Esophagus muscularis mucosa (tissue), 4 donors: ENCODE data around the gene ETFDH. TPM values are rescaled to one million over a fixed set of nuclear protein-coding genes. Genes with fewer than 3 reads are reported as not detected.

ENCODE experiments used
- DNase-seq: peaks from one replicate; pipeline ENCODE4 v3.0.0-alpha.2; 2017; ENCODE audit errors: extremely low spot score
- H3K27ac ChIP-seq, 4 donors: fragments of 200-600 bp; sonication (generic); replicated peaks in 1 of 4; 1 replicate in 3 of 4; 2 replicates in 1 of 4; pipeline ENCODE4 v1.5.1; 2016 to 2019; ENCODE audit warnings: mild to moderate bottlenecking in 1 of 4
- H3K27me3 ChIP-seq, 4 donors: fragments of 200-600 bp; sonication (generic); one replicate each; pipeline versions ENCODE4 v1.5.1 to v1.6.0; 2016 to 2019
- H3K36me3 ChIP-seq, 4 donors: fragments of 200-600 bp; sonication (generic); one replicate each; pipeline ENCODE4 v1.5.1; 2016 to 2019
- H3K4me1 ChIP-seq, 4 donors: fragments of 200-600 bp; sonication (generic); one replicate each; pipeline ENCODE4 v1.5.1; 2016 to 2019
- H3K4me3 ChIP-seq, 4 donors: fragments of 200-600 bp; sonication (generic); 1 replicate in 2 of 4; 2 replicates in 2 of 4; pipeline ENCODE4 v1.5.1; 2016 to 2019; ENCODE audit warnings: mild to moderate bottlenecking in 4 of 4, moderate library complexity in 1 of 4
- H3K9me3 ChIP-seq, 4 donors: fragments of 200-600 bp; sonication (generic); 1 replicate in 3 of 4; 2 replicates in 1 of 4; pipeline ENCODE4 v1.5.1; 2016 to 2019
- CTCF ChIP-seq, 3 experiments: fragments of 200-600 bp in 2 of 3; fragments of 450-650 bp in 1 of 3; sonication (generic) in 2 of 3; IDR thresholded peaks; one replicate each; pipeline ENCODE4 v1.5.1; 2017 to 2019; ENCODE audit warnings: antibody characterized with exemption in 3 of 3, mild to moderate bottlenecking in 2 of 3, moderate library complexity in 1 of 3
- EP300 ChIP-seq: sonication (generic); formaldehyde crosslinking; IDR thresholded peaks from one replicate; pipeline ENCODE4 v1.6.1; 2017; ENCODE audit warnings: antibody characterized with exemption
- POLR2A ChIP-seq: fragments of 450-650 bp; IDR thresholded peaks from one replicate; pipeline ENCODE4 v1.6.1; 2017; ENCODE audit warnings: antibody characterized with exemption, moderate library complexity, mild to moderate bottlenecking, low read depth
- POLR2AphosphoS5 ChIP-seq, 2 donors: sonication (generic); formaldehyde crosslinking; IDR thresholded peaks; one replicate each; pipeline ENCODE4 v1.6.1; 2017; ENCODE audit warnings: antibody characterized with exemption in 2 of 2
- whole genome bisulfite sequencing: methylation state at CpG from one replicate; pipeline ENCODE4 v1.1.5; 2018; 5-methylcytosine and 5-hydroxymethylcytosine counted together
- intact Hi-C: fragments of 100-400 bp; cut with DNase I; formaldehyde crosslinking; loops from one replicate; pipeline ENCODE4 v1.15.1; 2023
- total RNA-seq, 4 donors: library from RNA; depleted of rRNA; stranded (reverse); fragments of >200 nt; gene quantifications; one replicate each; pipeline versions ENCODE4 v1.1.0 to v1.2.1, GENCODE V29; 2016

The ETFDH gene
- total RNA-seq, 4 donors from 2014 or later: 33.4 to 40.1 (median 35.6) TPM

- Histone ChIP-seq H3K36me3 (peaks cover 0 to 4% (median 0%) of the 10 kb centered on the region in 4 donors), H3K9me3 (no peaks in the 10 kb centered on the region), H3K4me3 (no peak overlapping the region), H3K27ac (no peak overlapping the region), H3K27me3 (no peaks in the 10 kb centered on the region), H3K4me1 (peaks cover 6 to 22% (median 19%) of the 10 kb centered on the region in 4 donors)
- intact Hi-C loops: no loop called here
- no peak for DNase-seq
- 77% methylated on average over 5 of the region's 5 CpGs for WGBS
- no peak for TF ChIP-seq EP300
- no peak for TF ChIP-seq POLR2A
- TF ChIP-seq CTCF (IDR thresholded peaks at IDR 0.05): no peak
- no peak for TF ChIP-seq POLR2AphosphoS5 (IDR thresholded peaks at IDR 0.05)
These were observed 4.0 kb downstream of the ETFDH start for GRCh38 chr4:158676076-158676475.

- intact Hi-C loops: no loop called here
- Histone ChIP-seq H3K4me3 (no peak overlapping the region), H3K4me1 (peaks cover 5 to 11% (median 7%) of the 10 kb centered on the region in 4 donors), H3K27ac (no peak overlapping the region), H3K27me3 (no peaks in the 10 kb centered on the region), H3K36me3 (peaks cover 0 to 20% (median 8%) of the 10 kb centered on the region in 4 donors), H3K9me3 (no peaks in the 10 kb centered on the region)
- DNase-seq: no peak
- TF ChIP-seq CTCF (IDR thresholded peaks at IDR 0.05) (no peak), EP300 (no peak), POLR2A (no peak), POLR2AphosphoS5 (IDR thresholded peaks at IDR 0.05) (no peak)
- WGBS: 94% methylated on average over 2 of the region's 2 CpGs
These were observed 6.7 kb downstream of the ETFDH start for GRCh38 chr4:158678767-158679166.

GRCh38 chr4:158681629-158682028 lies 9.5 kb downstream of the ETFDH start:
- H3K4me3 ChIP-seq: no peak overlapping the region
- intact Hi-C loops: no loop called here
- TF ChIP-seq POLR2AphosphoS5 (IDR thresholded peaks at IDR 0.05) (no peak), CTCF (IDR thresholded peaks at IDR 0.05) (no peak), POLR2A (no peak), EP300 (no peak)

GRCh38 chr4:158682066-158682465 lies 10.0 kb downstream of the ETFDH start:
- no peak for DNase-seq
- Histone ChIP-seq H3K4me1 (peaks cover 0 to 10% (median 0%) of the 10 kb centered on the region in 4 donors), H3K27ac (no peak overlapping the region), H3K4me3 (no peak overlapping the region), H3K27me3 (no peaks in the 10 kb centered on the region), H3K9me3 (no peaks in the 10 kb centered on the region), H3K36me3 (peaks cover 8 to 52% (median 30%) of the 10 kb centered on the region in 4 donors)
- WGBS: 54% methylated on average over 2 of the region's 2 CpGs
- no peak for TF ChIP-seq POLR2AphosphoS5 (IDR thresholded peaks at IDR 0.05)
- no peak for TF ChIP-seq CTCF (IDR thresholded peaks at IDR 0.05)
- no peak for TF ChIP-seq EP300
- no peak for TF ChIP-seq POLR2A
- intact Hi-C loops: no loop called here

More at GRCh38 chr4:158681629-158682028, 9.5 kb downstream of the ETFDH start:
- DNase-seq: no peak
- no peaks in the 10 kb centered on the region for H3K9me3 ChIP-seq
- H3K36me3 ChIP-seq: peaks cover 8 to 48% (median 28%) of the 10 kb centered on the region in 4 donors
- WGBS: 68% methylated on average over 1 of the region's 1 CpG
- H3K4me1 ChIP-seq: peaks cover 0 to 10% (median 0%) of the 10 kb centered on the region in 4 donors
- no peak overlapping the region for H3K27ac ChIP-seq
- no peaks in the 10 kb centered on the region for H3K27me3 ChIP-seq

GRCh38 chr4:158688813-158689212 lies 16.7 kb downstream of the ETFDH start:
- no peak overlapping the region for H3K27ac ChIP-seq
- peaks cover 0 to 4% (median 0%) of the 10 kb centered on the region in 4 donors for H3K4me1 ChIP-seq
- H3K27me3 ChIP-seq: no peaks in the 10 kb centered on the region
- H3K4me3 ChIP-seq: no peak overlapping the region
- peaks cover 23 to 94% (median 59%) of the 10 kb centered on the region in 4 donors for H3K36me3 ChIP-seq
- DNase-seq: no peak
- TF ChIP-seq POLR2AphosphoS5 (IDR thresholded peaks at IDR 0.05): no peak
- TF ChIP-seq POLR2A: no peak
- TF ChIP-seq EP300: no peak
- TF ChIP-seq CTCF (IDR thresholded peaks at IDR 0.05): no peak
- no peaks in the 10 kb centered on the region for H3K9me3 ChIP-seq
- intact Hi-C loops: no loop called here
- WGBS: 88% methylated on average over 1 of the region's 1 CpG
